NAMALWA (cell line): ENCODE results near the gene ZMYND10.
"Not testable (repeated sequence)": the region's sequence is repeated elsewhere in the genome, so short reads cannot be mapped to it uniquely, and the experiment has no call there.

Source experiments
- DNase-seq: peaks from one replicate; pipeline ENCODE4 v3.0.0-alpha.2; 2015; ENCODE audit warnings: low spot score

Gene ZMYND10

DNA sequence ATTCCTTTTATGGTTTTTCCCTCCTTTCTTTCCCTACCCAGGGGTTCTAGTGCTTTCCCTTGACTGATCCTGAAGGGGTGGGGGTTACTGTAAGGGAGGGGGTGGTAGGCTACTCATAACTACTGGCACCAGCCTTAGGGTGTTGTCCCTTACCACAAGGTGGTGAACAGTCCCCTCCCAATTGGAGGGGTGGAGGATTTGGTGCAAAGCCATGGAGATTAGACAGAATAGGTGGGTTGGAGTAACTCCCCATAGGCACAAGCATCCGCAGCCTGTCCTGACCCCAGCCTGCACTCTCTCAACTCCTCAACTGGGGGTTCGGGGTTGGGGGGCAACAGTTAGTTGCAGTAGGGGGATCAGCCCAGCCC is 20.4 kb downstream of the ZMYND10 start:
- DNase-seq: no peak

DNA sequence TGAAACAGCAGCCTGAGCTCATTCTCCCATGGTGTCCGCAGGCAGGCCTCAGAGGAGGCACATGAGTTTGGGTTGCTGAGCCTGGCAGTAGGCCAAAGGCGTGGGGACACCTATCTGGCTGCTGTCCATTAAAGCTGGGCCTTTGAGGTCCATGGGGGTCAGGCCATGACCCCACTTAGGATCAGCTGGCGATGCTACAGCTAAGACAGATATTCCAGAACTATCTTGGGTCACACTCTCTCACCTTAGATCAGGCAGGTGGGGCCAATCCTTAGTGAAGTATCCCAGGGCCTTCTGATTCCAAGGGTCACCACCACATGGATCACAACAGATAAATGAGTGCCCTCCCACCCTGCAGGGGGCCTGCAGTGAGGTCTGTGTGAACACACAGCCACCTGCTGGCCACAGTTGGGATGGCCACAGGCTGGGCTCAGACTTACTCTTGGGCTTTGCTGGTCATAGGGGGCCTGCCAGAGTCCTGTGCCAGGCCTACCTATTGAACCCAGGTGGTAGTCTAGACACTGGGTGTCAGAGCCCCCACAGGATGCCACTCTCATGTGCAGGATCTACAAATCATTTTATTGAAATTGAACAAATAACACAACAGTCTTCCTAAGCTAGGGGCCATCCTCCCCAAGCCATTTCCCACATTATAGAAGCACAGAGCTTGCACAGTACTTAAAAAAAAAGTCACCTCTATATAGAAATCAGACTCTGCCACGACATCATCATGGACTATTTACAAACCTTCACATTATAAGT is 21.0 kb downstream of the ZMYND10 start:
- DNase-seq: peak; percentile 74

DNA sequence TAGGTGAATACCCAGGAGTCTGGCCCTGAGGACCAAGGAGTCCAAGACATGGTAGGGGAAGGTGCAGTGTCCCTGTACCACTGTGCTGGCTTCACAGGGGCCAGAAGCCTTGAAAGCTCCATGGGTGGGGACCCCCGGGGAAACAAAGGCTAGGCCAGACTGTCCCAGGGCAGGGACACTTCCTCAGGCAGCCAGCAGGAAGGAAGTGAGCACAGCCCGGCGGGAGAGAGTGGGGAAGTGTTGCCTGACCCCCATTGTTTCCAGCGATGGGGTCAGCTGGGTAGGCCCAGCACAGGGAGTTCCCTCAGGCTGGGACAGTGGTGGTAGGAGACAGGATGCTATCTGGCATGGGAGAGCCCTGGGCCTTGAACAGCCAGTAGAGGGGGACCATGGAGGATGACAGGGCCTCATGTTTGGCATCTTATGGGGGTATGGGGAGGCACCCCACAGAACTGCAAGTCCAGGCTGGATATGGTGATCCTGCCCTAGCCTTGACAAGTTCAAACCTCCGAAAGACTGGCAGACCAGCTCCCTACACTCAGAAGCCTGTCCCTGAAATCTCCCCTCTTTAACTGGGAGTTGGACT is 21.8 kb downstream of the ZMYND10 start:
- DNase-seq: no peak

DNA sequence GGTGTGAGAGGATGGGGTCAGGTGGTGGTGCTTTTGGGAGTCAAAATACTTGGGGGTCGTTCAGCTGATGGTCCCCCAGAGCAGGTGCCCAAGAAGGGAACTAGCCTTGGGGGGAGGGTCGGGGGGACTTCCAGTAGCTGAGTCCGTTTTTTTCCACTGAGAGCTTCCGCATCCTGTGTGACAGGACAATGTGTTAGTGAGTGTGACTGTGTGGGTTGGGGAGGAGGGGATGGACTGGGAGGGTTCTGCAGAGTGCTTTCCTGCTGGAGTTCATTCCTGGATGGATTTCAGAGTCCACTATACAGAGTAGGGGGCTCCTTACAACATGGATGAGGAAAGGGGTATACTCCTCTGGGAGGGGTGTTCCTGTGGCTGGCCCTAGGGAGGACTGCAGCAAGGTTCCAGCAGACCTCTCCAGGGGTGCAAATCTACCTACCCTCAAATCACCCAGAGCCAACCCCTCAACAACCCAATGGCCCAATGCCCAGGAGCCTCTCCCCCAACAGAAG is 22.4 kb downstream of the ZMYND10 start:
- DNase-seq: no peak

DNA sequence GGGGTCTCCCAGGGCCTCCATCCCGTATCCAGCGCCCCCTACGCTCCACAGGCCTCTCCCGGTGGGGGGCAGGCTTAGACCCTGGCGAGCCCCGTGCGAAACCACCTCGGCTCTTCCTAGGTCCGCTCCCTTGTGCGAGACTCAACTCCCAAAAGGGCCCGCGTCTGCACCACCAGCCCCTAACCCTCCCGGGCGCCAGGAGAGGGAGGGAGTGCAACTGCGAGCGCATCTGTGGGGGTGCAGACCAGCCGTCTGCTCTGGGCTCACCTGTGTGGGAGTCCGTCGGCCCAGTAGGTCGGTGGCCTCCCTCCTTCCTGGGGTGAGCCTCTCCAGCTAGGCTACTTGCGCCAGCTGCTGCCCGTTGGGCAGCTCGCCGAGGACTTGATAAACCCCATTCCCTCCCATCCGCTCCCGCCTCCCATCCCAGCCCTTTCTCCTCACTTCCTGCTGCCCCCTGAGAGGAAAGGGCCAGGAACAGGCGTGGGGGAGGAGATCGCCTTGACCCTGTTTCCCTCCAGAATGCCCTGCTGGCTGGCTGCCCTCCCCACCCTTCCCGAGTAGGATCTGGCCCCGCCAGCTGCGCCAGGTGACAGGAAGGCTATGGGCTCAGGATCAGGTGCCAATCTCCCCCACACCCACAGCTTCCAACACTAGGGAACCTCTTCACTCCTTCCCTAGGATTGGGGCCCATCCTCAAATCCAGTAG is 23.0 kb downstream of the ZMYND10 start, which contains the start of gene HYAL2:
TSS of gene HYAL2 (minus strand) at position 360 of the 706 bp plus-strand sequence. CDS start 2,256 bp downstream, outside the sequence.
- DNase-seq: no peak

DNA sequence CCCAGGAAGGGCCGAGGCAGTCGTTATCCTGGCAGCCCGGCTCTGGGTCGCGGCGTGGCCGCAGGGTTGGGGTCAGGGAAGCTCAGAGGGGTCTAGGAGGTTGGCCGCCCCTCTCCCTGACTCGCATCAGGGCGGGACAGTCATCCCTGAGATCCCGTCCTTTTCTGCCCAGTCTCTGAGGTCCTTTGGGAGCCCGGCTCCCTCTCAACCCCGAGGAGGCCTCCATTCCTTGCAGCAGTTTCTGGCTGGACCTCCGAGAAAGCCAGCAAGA is 23.5 kb downstream of the ZMYND10 start:
- no peak for DNase-seq

DNA sequence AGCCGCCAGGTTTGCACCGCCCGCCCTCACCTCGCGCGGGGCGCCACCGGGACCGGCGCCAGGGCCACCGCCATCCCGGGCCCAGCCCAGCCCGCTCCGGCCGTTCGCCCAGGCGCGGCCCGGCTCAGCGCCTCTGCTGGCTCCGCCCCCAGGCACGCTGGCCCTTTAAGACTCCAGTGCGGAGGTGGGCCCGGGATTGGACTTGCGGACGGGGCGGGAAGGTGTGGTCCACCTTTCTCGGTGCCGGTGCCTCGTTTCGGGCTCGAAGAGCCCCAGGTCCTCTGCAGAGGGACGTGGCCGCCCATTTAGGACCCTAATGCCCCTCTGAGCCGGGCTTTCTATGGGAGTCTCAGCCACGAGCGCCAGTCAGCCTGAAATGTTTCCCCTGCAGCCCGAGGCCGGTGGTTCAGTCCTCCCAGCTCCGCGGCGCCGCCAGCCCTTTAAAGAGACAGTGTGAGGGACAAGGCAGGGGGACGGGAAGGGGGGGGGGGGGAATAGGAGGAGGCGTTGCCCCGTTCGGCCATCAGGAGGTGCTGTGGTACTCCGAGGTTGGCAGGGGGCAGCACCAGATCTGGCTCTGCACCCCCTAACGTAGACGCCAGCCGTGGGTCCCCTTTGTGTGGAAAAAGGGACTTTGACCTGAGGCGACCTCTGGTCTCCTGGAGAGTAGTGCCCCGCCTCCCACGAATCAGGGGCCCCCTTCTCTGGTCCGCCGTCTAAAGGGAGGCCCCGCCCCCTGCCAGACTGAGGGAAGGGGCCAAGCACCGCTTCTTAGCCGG is 24.0 kb downstream of the ZMYND10 start:
- DNase-seq: peak; percentile 77

DNA sequence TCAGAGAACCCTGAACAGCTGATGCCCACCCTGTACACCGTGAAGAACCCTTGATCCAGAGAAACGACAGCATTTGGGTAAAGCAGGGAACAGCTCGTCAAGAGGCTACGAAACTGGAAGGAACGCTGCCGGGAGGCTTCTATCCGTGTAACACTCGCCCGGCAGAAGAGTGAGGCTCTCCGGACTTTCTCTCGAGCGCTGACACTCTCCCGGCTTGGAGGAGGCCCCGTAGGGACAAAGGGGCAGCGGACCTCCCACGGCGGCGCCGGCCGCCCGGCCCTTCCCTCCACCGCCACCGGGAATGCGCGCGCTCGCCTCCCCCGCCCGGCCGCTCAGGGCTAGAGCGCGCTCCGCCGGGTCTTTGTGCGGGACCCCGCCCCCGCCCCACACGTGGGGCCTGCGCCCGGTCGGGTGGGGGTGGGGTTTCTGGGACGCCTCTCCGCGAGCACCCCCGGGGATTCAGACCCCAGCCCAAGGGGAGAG is 24.6 kb downstream of the ZMYND10 start:
- peak; percentile 35 for DNase-seq

DNA sequence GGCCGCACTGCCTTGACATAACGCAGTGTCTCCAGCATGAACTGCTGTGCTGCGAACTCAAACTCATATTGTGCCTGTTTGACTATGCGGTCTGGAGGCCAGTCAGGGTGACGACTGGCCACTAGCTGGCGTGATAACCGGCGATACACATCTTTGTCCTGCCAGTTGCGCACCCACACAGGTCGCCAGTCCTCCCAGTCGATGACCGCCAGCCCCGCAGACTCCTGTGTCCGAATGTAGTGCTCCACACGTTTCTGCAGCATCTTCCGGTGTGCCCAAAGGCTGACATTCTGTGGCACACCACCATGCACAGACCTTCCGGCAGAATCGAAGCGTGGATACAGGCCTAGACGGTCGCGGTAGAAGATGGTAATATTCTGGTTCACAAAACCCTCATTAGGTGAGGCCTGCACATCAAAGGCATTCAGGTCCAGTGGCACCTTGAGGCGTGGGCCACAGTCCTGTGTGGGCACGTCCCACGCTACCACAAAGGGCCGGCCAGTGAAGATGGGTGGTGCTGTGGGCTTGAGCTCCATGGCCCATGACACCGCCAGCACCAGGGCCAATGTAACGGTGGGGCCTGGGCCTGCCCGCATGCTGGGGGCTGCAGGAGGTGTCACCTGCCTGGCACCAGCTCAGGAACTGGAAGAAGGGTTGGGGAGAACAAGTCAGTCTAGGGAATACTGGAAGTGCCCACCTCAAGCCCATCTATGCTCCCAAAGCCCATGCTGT is 25.5 kb downstream of the ZMYND10 start:
- no peak for DNase-seq

DNA sequence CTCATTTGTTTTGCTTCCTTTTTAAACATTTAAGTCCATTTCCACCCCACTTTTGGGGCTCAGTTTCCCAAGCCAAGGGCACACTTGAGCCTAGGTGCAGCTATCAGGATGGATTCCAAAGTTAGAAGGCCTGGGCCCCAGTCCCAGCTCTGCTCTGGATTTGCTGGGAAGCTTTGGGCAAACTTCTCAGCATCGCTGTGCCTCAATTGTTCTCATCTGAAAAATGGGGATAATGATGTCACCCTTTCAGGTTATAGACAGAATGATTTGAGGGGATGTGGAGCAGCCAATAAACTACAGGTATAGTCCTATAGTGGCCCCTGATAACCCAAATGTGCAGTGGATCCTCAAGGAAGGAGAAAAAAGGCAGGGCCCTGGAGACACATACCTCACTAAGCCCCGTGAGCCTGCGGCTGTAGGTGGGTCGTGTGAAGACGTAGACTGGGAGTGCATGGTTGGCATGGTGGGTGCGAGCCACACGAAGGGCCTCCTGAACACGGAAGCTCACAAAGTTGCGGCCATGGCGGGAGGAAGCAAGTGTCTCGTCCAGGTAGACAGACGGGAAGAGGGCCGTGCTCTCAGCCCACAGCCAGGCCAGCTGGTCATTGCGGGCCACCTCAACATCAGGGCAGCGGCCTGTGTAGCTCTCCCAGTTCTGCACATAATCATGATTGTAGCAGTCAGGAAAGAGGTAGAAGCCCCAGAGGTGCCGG is 26.2 kb downstream of the ZMYND10 start:
- no peak for DNase-seq

DNA sequence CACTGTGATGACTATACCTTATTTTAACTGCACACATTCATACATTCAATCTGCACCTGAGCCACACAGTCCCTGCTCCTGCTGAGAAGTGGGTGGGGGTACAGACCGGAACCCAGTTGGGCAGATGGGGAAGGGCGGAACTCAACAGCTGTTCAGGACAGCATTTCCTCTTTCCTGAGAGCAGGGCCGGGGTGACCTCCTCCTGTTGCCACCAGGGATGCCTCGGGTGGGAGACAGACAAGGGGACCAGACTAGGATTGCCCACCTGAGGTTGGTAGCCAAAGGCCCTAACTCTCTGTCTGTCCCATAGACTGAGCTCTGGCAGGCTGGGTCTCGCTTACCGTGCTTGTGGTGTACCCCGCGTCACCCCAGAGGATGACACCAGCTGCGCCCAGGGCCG is 26.9 kb downstream of the ZMYND10 start:
- DNase-seq: no peak

DNA sequence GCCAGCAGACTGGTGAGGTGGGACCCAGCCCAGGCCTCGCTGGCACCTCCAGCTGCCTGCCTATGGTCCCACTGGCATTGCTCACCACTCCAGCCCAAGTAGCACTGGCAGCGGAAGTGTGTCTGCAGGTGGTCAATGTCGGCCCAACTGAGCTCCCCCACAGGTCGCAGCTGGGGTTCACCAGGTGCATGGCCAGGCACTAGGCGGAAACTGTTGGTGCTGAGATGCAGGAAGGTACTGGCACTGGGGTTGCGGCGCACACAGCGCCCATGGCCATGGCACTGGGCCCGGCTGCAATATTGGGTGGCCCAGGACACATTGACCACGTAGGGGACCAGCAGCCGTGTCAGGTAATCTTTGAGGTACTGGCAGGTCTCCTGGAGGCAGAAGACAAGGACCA is 27.4 kb downstream of the ZMYND10 start:
- DNase-seq: no peak

DNA sequence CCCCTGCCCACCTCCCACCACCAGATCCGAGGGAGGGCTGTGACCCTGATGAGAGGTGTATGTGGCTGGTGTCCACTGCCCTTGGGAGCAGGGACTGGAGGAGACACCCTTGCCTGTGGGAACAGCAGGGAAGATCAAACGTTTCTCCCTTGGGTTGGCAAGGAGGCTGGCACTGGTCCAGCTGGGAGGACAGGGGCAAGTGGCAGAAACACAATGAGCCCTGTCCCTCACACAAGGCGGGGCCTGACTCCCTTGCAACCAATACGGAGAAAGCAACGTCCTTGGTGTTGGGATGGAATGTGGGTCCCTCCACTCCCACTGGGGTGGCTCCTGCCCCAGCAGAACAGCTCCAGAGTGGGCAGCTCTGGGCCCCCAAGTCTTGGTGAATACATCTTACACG is 28.2 kb downstream of the ZMYND10 start:
- no peak for DNase-seq

DNA sequence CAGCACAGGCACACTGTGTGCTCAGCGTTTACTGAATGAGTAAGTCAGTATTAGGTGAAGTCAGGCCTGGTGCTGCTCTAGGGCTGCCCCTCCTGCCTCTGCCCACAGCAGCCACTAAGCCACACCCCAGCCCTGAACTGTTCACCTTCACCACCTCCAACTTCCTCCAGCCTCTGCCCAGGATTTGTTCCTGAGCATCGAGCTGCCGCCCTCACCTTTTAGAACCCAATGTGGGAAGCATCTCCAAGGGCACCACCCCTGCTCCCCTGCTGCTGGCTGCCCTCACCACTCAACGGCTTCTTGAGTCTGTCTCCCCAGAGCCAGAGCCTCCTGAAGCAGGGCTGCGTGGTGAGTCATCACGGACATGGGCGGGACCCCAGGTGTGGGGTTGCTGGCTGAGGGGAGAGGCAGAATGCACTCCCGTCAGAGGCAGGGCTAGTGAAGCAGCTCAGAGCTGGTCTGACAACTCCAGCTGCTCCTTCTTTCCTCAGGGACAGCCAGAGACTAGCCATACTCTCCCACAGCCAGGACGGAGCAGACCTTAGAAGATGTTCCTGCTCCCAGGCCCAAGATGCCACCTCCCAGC is 28.8 kb downstream of the ZMYND10 start:
- DNase-seq: peak; percentile 28

DNA sequence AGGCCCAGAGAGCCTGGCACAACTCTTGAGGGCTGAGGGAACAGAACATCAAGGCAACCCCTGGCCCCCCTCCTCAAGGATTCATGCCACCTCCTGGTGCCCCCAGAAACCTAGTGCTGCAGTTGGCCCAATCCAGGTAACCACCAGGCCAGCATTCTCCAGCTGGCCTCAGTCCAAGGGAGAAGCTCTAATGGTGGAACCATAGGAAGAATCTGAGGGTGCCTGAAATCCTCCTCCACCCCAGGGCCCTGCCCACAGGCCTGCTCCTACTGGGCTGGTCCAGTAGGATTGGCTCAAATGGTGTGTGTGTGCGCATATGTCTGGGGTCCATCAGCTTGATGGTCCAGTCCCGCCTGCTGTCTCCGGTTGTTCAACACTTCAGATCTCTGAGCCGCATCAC is 30.7 kb downstream of the ZMYND10 start:
- no peak for DNase-seq

DNA sequence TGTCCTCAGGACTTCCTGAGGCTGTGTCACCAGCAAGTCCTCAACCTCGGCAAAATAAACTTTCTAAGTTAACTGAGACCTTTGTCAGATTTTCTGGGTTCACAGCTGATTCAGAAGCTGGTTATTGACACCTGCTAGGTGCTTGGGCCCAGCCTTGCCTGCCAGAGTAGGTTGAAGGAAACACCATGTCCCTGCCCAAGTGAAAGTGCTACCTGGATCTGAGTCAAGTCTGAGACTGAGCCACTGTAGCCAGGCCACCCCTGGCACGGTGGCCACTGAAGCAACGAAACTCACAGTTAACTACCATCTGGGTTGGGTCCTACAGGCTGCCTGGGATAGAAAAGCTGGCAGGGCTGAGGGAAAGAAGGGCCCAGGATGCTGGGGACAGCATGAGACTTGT is 31.2 kb downstream of the ZMYND10 start:
- DNase-seq: no peak

DNA sequence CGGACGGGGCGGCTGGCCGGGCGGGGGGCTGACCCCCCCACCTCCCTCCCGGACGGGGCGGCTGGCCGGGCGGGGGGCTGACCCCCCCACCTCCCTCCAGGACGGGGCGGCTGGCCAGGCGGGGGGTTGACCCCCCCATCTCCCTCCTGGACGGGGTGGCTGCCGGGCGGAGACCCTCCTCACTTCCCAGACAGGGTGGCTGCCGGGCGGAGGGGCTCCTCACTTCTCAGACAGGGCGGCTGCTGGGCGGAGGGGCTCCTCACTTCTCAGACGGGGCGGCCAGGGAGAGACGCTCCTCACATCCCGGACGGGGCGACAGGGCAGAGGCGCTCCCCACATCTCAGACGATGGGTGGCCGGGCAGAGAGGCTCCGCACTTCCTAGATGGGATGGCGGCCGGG is 33.5 kb downstream of the ZMYND10 start:
- DNase-seq: not testable (repeated sequence)

DNA sequence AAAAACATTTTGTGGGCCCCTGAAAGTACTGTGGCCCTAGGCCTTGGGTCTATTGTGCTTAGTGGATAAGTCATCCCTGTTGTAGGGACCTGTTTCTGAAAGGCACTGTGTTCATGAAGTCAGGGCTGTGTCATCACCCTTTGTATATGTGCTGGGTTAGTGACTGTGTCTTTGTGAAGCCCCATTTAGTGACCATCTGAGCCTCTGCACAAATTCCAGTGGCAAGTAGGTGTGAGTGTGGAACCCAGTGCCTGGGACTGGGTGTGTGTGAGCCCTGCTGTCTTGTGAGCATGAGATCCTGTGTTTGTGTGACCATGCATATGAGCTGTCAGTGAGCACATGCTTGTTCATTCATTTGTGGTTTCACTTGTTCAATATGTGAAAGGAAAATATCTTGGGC is 40.9 kb downstream of the ZMYND10 start:
- DNase-seq: no peak

DNA sequence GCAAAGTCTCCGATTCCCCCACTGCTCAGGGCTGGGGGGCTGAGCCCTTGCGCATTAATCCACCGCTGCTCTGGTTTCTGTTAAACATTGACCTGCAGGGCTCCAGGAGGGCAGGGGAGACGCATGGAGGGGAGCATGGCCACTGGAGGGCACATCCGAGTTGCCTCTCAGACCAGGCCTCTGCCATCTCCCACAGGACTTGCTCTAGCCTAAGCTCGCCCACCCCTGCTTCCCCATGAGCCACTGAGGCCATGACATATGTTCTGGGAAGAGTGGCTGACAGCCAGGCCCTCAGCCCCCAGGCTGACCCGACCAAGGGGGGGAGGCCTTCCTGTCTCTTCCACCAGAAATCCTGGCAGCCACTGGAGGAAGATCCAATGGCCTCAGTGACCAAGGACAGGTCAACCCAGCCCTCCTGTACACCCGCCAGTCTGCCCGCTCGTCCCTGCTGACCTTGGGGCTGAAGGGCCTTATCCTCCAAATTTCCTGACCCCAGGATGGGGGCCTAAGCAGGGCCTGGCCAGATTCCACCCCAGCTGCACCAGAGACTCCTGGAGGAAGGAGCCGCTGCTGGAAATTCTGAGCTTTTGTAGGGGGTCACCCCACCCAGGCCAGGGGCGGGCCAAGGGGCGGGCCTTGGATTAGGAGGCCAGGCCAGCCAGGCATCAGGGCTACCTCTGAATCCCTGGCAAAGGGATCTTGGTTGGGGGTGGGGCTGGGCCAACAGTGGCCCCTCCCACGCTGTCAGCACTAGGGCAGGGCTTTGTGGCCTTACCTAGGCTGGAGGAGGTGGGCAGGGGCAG is 42.3 kb downstream of the ZMYND10 start, which contains the start of gene HYAL1:
TSS of gene HYAL1 (minus strand) at position 562 of the 803 bp plus-strand sequence. CDS start 618 bp downstream, outside the sequence.
- no peak for DNase-seq
